ENCODE measurements around the gene RUFY4. TPM values are rescaled to one million over a fixed set of nuclear protein-coding genes. Genes with fewer than 3 reads are reported as not detected.

The RUFY4 gene
- total and polyA plus RNA-seq, 2 experiments from 2014 or later, result 0.27 TPM; not detected in 1

DNA sequence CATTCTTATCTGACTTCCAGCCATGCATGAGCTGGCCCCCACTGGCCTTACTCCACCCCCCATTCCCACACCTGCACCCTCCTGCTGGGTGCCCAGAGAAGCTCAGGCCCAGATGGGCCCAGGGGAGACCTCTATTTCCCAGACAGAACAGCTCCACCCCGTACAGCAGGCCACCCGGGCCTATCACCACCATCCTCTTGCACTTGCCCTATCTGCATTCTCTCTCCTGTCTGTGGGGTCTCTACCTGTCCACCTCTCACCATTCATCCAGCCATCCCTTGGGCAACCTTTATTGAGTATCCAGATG lies 40.9 kb upstream of the RUFY4 start (continued):
- TF ChIP-seq JUNB (IDR thresholded peaks at IDR 0.05; ENCODE audit: unreplicated experiment), result no peak

DNA sequence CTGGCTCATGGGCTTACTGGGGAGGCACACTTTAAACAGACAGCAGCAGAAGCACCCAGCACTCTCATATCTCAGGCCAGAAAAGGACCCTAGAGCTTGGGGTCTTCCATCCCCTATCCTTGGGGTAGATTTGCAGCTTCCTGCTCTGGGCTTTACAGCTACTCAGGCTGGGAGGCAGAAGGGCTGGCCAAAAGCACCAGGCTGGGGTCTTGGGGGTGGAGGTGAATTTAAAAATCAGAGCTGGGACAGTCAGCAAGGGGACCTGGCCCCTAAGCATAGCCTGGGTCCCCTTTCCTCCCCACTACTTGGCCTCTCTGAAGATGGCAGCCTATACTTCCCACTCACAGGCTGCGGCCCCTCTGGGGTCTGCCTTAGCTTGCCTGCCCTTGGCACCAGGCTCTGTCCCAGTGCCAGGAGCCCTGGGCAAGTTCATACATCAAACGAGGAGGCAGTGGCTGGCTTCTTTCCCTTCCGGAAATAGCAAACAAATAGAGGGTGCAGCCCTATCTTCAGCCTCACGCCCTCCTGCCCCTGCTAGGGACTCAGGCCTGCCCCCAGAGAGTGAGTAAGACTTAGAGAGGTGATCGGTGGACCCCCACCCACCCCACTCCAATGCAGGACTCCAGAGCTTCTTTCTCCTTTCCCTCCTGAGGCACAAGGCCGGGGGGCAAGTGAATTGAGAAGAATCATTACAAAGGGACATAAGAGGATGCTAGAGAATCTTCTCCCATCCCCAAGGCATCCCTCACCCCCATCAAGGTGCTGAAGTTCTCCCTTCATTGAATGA lies 40.3 kb upstream of the RUFY4 start:
- Histone ChIP-seq H3K4me3 (no peak overlapping the region), H3K27me3 (ENCODE audit: insufficient read depth) (peaks cover 13% of the 10 kb centered on the region), H2AFZ (no peak overlapping the region), H3K27ac (ENCODE audit: low read depth) (no peak overlapping the region), H3K36me3 (ENCODE audit: insufficient read depth) (no peaks in the 10 kb centered on the region), H4K20me1 (replicated peaks; ENCODE audit: insufficient read depth) (no peaks in the 10 kb centered on the region), H3K4me1 (ENCODE audit: insufficient read depth) (peaks cover 13% of the 10 kb centered on the region), H3F3A (replicated peaks; ENCODE audit: low read depth) (no peaks in the 10 kb centered on the region), H3K4me2 (no peak overlapping the region), H3K9me2 (ENCODE audit: insufficient read depth) (no peaks in the 10 kb centered on the region), H3K79me2 (replicated peaks; ENCODE audit: insufficient read depth) (no peaks in the 10 kb centered on the region)
- peaks cover 26% of the 10 kb centered on the region for H3K4me1 Mint-ChIP-seq
- H3K27ac Mint-ChIP-seq, result no peak overlapping the region
- no peak overlapping the region for H3K4me3 Mint-ChIP-seq
- DNase-seq (ENCODE audit: low spot score) (no peak), ATAC-seq (no peak)
- peaks cover 23% of the 10 kb centered on the region for H3K27me3 Mint-ChIP-seq (ENCODE audit: insufficient read depth, low read depth, poor library complexity)
- no peaks in the 10 kb centered on the region for H3K9me3 Mint-ChIP-seq
- H3K36me3 Mint-ChIP-seq (ENCODE audit: low read depth), result no peaks in the 10 kb centered on the region
- TF ChIP-seq, protein P1, sequence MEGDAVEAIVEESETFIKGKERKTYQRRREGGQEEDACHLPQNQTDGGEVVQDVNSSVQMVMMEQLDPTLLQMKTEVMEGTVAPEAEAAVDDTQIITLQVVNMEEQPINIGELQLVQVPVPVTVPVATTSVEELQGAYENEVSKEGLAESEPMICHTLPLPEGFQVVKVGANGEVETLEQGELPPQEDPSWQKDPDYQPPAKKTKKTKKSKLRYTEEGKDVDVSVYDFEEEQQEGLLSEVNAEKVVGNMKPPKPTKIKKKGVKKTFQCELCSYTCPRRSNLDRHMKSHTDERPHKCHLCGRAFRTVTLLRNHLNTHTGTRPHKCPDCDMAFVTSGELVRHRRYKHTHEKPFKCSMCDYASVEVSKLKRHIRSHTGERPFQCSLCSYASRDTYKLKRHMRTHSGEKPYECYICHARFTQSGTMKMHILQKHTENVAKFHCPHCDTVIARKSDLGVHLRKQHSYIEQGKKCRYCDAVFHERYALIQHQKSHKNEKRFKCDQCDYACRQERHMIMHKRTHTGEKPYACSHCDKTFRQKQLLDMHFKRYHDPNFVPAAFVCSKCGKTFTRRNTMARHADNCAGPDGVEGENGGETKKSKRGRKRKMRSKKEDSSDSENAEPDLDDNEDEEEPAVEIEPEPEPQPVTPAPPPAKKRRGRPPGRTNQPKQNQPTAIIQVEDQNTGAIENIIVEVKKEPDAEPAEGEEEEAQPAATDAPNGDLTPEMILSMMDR (conservative IDR thresholded peaks at IDR 0.05; ENCODE audit: low read depth in 2 of 2), result no peak
- TF ChIP-seq, protein P2, sequence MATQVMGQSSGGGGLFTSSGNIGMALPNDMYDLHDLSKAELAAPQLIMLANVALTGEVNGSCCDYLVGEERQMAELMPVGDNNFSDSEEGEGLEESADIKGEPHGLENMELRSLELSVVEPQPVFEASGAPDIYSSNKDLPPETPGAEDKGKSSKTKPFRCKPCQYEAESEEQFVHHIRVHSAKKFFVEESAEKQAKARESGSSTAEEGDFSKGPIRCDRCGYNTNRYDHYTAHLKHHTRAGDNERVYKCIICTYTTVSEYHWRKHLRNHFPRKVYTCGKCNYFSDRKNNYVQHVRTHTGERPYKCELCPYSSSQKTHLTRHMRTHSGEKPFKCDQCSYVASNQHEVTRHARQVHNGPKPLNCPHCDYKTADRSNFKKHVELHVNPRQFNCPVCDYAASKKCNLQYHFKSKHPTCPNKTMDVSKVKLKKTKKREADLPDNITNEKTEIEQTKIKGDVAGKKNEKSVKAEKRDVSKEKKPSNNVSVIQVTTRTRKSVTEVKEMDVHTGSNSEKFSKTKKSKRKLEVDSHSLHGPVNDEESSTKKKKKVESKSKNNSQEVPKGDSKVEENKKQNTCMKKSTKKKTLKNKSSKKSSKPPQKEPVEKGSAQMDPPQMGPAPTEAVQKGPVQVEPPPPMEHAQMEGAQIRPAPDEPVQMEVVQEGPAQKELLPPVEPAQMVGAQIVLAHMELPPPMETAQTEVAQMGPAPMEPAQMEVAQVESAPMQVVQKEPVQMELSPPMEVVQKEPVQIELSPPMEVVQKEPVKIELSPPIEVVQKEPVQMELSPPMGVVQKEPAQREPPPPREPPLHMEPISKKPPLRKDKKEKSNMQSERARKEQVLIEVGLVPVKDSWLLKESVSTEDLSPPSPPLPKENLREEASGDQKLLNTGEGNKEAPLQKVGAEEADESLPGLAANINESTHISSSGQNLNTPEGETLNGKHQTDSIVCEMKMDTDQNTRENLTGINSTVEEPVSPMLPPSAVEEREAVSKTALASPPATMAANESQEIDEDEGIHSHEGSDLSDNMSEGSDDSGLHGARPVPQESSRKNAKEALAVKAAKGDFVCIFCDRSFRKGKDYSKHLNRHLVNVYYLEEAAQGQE (IDR thresholded peaks at IDR 0.05; ENCODE audit: unreplicated experiment), result no peak
- TF ChIP-seq CREB1 (CRISPR knock-in tag; IDR thresholded peaks at IDR 0.05; ENCODE audit: low read depth) (no peak), ZNF114 (CRISPR knock-in tag; IDR thresholded peaks at IDR 0.05) (no peak), JUNB (IDR thresholded peaks at IDR 0.05; ENCODE audit: unreplicated experiment) (no peak), NANOG (IDR thresholded peaks at IDR 0.05; ENCODE audit: borderline replicate concordance) (no peak), EZH2phosphoT487 (IDR thresholded peaks at IDR 0.05; ENCODE audit: unreplicated experiment) (no peak), ZNF331 (CRISPR knock-in tag; IDR thresholded peaks at IDR 0.05; ENCODE audit: low read depth) (no peak), EZH2 (IDR thresholded peaks at IDR 0.05; ENCODE audit: low read depth, unreplicated experiment) (no peak)
- TF ChIP-seq, protein P3, sequence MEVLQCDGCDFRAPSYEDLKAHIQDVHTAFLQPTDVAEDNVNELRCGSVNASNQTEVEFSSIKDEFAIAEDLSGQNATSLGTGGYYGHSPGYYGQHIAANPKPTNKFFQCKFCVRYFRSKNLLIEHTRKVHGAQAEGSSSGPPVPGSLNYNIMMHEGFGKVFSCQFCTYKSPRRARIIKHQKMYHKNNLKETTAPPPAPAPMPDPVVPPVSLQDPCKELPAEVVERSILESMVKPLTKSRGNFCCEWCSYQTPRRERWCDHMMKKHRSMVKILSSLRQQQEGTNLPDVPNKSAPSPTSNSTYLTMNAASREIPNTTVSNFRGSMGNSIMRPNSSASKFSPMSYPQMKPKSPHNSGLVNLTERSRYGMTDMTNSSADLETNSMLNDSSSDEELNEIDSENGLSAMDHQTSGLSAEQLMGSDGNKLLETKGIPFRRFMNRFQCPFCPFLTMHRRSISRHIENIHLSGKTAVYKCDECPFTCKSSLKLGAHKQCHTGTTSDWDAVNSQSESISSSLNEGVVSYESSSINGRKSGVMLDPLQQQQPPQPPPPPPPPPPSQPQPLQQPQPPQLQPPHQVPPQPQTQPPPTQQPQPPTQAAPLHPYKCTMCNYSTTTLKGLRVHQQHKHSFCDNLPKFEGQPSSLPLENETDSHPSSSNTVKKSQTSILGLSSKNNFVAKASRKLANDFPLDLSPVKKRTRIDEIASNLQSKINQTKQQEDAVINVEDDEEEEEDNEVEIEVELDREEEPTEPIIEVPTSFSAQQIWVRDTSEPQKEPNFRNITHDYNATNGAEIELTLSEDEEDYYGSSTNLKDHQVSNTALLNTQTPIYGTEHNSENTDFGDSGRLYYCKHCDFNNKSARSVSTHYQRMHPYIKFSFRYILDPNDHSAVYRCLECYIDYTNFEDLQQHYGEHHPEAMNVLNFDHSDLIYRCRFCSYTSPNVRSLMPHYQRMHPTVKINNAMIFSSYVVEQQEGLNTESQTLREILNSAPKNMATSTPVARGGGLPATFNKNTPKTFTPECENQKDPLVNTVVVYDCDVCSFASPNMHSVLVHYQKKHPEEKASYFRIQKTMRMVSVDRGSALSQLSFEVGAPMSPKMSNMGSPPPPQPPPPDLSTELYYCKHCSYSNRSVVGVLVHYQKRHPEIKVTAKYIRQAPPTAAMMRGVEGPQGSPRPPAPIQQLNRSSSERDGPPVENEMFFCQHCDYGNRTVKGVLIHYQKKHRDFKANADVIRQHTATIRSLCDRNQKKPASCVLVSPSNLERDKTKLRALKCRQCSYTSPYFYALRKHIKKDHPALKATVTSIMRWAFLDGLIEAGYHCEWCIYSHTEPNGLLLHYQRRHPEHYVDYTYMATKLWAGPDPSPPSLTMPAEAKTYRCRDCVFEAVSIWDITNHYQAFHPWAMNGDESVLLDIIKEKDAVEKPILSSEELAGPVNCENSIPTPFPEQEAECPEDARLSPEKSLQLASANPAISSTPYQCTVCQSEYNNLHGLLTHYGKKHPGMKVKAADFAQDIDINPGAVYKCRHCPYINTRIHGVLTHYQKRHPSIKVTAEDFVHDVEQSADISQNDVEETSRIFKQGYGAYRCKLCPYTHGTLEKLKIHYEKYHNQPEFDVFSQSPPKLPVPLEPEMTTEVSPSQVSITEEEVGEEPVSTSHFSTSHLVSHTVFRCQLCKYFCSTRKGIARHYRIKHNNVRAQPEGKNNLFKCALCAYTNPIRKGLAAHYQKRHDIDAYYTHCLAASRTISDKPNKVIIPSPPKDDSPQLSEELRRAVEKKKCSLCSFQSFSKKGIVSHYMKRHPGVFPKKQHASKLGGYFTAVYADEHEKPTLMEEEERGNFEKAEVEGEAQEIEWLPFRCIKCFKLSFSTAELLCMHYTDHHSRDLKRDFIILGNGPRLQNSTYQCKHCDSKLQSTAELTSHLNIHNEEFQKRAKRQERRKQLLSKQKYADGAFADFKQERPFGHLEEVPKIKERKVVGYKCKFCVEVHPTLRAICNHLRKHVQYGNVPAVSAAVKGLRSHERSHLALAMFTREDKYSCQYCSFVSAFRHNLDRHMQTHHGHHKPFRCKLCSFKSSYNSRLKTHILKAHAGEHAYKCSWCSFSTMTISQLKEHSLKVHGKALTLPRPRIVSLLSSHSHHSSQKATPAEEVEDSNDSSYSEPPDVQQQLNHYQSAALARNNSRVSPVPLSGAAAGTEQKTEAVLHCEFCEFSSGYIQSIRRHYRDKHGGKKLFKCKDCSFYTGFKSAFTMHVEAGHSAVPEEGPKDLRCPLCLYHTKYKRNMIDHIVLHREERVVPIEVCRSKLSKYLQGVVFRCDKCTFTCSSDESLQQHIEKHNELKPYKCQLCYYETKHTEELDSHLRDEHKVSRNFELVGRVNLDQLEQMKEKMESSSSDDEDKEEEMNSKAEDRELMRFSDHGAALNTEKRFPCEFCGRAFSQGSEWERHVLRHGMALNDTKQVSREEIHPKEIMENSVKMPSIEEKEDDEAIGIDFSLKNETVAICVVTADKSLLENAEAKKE (CRISPR knock-in tag; IDR thresholded peaks at IDR 0.05), result no peak
- TF ChIP-seq, protein P4, sequence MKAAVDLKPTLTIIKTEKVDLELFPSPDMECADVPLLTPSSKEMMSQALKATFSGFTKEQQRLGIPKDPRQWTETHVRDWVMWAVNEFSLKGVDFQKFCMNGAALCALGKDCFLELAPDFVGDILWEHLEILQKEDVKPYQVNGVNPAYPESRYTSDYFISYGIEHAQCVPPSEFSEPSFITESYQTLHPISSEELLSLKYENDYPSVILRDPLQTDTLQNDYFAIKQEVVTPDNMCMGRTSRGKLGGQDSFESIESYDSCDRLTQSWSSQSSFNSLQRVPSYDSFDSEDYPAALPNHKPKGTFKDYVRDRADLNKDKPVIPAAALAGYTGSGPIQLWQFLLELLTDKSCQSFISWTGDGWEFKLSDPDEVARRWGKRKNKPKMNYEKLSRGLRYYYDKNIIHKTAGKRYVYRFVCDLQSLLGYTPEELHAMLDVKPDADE (IDR thresholded peaks at IDR 0.05), result no peak

Measured in GM23338 (cell line).